Muscle layer of duodenum (tissue), 2 donors: ENCODE measurements around the gene PLA2G15.
A peak's percentile ranks its signal among the peaks of the same experiment; 100 is the strongest.

Experiments
- H3K27ac ChIP-seq: one replicate; pipeline ENCODE4 v1.7.0; 2013; ENCODE audit warnings: mild to moderate bottlenecking, low read length
- H3K27me3 ChIP-seq: one replicate; pipeline ENCODE4 v1.7.0; 2013; ENCODE audit warnings: low read depth, mild to moderate bottlenecking, control low read depth, low read length
- H3K36me3 ChIP-seq, 2 donors: one replicate each; pipeline ENCODE4 v1.7.0; 2013; ENCODE audit warnings: low read length in 2 of 2, control low read depth in 1 of 2, mild to moderate bottlenecking in 1 of 2; ENCODE audit not compliant: insufficient read depth in 2 of 2, control insufficient read depth in 1 of 2
- H3K4me1 ChIP-seq, 2 donors: one replicate each; pipeline ENCODE4 v1.7.0; 2013; ENCODE audit warnings: low read length in 2 of 2, mild to moderate bottlenecking in 2 of 2, control low read depth in 1 of 2, moderate library complexity in 1 of 2; ENCODE audit not compliant: insufficient read depth in 2 of 2, control insufficient read depth in 1 of 2
- H3K4me3 ChIP-seq, 2 donors: one replicate each; pipeline ENCODE4 v1.7.0; 2013; ENCODE audit warnings: low read length in 2 of 2, low read depth in 1 of 2, mild to moderate bottlenecking in 1 of 2
- H3K9me3 ChIP-seq, 2 donors: one replicate each; pipeline ENCODE4 v1.7.0; 2013; ENCODE audit warnings: low read length in 2 of 2, control low read depth in 1 of 2, mild to moderate bottlenecking in 1 of 2; ENCODE audit not compliant: control insufficient read depth in 1 of 2
- donor health status: healthy.

The PLA2G15 gene

DNA sequence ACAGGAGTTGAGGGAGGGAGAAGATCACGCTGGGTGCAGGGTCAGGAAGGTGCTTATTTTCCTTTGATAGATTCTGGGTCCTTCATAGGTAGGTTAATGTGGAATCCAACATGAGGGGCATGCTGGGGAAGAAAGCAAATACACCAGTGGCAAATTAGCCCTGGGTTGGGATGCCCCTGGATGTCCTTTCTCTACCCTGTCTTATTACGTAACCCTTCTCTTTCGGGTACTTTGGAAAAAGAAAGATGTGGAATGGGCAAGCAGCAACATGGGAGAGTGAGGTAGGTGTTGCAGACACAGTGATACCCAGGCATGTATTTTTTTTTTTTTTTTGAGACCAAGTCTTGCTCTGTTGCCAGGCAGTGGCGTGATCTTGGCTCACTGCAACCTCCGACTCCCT, 28.3 kb downstream of the PLA2G15 start:
- Histone ChIP-seq H3K4me3 (no peak overlapping the region), H3K27ac (no peak overlapping the region), H3K9me3 (no peaks in the 10 kb centered on the region), H3K4me1 (peaks cover 4 to 13% of the 10 kb centered on the region in 2 donors), H3K36me3 (peaks cover 0 to 6% of the 10 kb centered on the region in 2 donors), H3K27me3 (no peaks in the 10 kb centered on the region)

DNA sequence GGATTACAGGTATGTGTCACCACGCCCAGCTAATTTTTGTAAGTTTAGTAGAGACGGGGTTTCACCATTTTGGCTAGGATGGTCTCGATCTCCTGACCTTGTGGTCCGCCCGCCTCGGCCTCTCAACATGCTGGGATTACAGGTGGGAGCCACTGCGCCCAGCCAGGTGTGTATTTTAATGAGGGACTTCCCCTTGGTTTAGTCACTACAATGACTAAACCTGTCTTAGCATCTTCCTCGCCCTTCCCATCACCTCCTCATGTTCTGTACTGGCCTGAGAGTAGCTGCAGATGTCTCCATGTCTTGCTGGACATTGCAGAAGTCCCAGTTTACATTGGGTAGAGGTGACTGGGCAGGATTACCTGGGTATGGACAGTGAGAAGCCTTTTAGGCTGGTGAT, 28.7 kb downstream of the PLA2G15 start:
- Histone ChIP-seq H3K4me3 (no peak overlapping the region), H3K9me3 (no peaks in the 10 kb centered on the region), H3K4me1 (peaks cover 4 to 13% of the 10 kb centered on the region in 2 donors), H3K27ac (no peak overlapping the region), H3K36me3 (peaks cover 0 to 6% of the 10 kb centered on the region in 2 donors), H3K27me3 (no peaks in the 10 kb centered on the region)

DNA sequence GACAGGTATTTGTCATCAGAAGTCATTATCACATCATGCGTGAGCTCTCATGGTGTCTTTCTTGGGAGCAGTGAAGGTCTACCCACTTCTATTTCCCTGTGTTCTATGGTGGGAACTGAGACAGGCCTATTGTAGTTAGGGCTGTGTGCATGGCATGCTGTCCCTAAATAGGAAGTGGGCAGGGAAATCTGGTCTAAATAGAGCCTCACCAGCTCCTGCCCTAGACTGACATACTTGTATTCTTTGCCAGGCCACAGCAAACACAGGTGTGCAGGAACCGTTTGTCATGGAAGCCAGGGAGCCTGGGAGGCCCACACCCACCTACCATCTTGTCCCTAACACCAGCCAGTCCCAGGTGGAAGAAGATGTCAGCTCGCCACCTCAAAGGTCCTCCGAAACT, 29.3 kb downstream of the PLA2G15 start:
- H3K9me3 ChIP-seq: no peaks in the 10 kb centered on the region
- H3K27me3 ChIP-seq: no peaks in the 10 kb centered on the region
- peaks cover 2 to 6% of the 10 kb centered on the region in 2 donors for H3K36me3 ChIP-seq
- no peak overlapping the region for H3K27ac ChIP-seq
- H3K4me3 ChIP-seq: no peak overlapping the region
- H3K4me1 ChIP-seq: peaks cover 4 to 13% of the 10 kb centered on the region in 2 donors

DNA sequence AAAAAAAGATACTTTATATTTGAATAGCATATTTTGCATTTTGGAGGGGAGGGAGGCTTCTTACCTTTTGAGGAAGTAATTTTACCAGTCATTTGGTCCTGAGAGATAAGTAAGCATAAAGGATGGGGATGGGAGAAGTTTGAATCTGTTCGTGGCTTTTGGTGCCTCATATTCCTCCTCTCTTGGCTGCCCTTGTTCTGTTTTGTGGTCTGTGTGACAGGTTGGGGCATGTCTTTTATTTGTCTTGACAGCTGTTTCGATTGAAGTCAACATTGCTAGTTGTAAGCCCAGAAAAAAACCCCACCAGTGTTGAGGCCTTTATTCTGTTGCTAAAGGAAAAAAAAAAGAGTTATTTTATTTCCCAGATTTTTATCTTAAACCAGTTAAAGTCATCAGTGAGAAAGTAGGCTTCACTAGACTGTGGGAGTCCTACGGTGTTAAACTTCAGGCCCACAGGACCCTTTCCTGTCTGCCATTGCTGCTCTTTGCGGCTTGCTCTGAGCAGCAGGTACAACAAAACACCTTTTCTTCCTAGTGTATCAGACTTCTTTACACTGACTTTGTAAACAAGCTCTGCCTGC, 30.5 kb downstream of the PLA2G15 start:
- Histone ChIP-seq H3K4me3 (no peak overlapping the region), H3K36me3 (peaks cover 6% of the 10 kb centered on the region in 2 donors), H3K27ac (peak overlapping the region; percentile 43), H3K27me3 (no peaks in the 10 kb centered on the region), H3K9me3 (no peaks in the 10 kb centered on the region), H3K4me1 (peaks cover 4 to 13% of the 10 kb centered on the region in 2 donors)

DNA sequence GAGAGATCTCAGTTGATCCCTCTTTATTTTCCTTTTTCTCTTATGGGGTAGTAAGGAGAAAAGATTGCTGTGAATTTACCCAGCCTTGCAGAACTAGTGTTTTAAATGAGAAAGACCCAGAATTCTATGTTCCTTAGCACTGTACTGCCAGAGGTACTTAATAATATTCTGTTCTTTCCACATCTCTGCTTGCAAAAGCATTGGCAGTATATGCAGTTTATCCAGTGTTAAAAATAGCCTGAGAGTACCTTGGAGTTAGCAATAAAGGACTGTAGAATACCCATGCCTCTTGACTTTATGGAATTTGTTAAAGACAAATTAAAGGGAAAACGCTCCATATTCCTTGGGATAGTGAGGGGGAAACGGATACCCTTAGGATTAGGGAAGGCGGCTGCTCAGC, 31.1 kb downstream of the PLA2G15 start:
- H3K4me1 ChIP-seq: peaks cover 4 to 13% of the 10 kb centered on the region in 2 donors
- no peaks in the 10 kb centered on the region for H3K27me3 ChIP-seq
- H3K36me3 ChIP-seq: peaks cover 6% of the 10 kb centered on the region in 2 donors
- no peak overlapping the region for H3K4me3 ChIP-seq
- peak overlapping the region; percentile 43 for H3K27ac ChIP-seq
- no peaks in the 10 kb centered on the region for H3K9me3 ChIP-seq

DNA sequence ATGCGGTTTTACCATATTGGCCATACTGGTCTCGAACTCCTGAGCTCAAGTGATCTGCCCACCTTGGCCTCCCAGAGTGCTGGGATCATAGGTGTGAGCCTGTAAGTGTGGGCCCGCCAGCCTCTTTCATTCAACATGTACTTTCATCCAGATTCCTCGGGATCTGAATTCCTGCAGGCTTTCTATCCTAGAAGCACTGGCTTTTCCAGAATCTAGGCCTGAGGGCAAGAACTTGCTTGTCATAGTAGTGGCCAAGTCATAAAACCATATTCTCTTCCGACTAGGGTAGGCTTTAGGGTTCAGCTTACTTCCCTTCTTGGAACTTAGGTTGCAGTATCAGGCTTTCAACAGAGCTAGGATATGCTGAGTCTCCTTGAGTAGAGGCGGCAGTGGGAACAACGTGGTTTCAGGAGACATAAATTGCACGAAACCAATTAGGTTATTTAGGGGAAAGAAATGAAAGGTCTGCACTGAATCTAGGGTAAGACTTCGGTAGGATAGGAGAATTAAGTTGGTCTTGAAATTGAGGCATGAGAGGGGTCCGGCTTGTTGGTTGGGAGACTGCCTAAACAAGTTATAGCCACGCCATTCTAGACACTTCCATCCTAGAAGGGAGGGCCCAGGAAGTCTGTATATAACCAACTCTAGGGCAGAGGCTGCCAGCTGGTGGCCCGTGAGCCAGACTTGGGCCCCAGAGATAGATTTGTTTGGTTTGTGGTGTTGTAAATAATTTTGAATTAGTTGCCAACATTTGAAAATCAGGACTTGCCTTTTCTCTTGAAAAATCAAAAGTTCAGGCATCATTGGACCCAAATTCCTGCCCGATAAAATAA, 34.8 kb downstream of the PLA2G15 start:
- Histone ChIP-seq H3K27me3 (no peaks in the 10 kb centered on the region), H3K27ac (no peak overlapping the region), H3K4me3 (no peak overlapping the region), H3K4me1 (peaks cover 4 to 23% of the 10 kb centered on the region in 2 donors), H3K36me3 (peaks cover 0 to 6% of the 10 kb centered on the region in 2 donors), H3K9me3 (no peaks in the 10 kb centered on the region)

DNA sequence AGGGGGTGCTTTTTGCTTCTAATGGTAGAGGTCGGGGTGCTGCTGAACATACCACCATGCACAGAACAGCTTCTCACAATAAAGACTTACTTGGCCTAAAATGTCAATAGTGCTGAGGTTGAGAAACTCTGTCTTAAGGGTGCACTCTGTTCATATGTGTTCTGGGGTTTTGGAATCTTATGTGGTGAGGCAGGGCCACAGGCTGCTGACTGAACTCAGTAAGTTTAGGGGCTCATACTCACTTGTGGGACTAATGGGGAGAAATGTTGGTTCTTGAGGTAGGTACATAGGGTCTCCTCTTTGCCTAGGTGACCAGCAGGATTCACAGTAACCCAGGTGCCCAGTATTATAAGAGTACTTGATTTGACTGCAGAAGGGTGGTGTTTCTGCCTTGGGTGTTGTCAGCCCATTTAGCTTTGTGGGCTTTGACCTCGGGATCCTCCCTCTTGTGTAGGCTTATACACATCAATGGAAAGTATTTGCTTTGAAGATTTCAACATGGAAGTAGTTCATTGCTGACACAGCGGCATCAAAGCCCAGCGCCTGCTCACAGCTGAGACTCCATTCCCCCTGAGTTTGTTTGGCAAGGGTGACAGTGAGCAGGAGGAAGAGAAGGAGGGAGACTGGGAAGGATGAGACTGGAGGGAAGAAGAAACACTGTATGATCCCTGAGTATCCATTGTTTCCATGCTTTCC, 36.3 kb downstream of the PLA2G15 start:
- no peaks in the 10 kb centered on the region for H3K9me3 ChIP-seq
- no peak overlapping the region for H3K27ac ChIP-seq
- peaks cover 0 to 18% of the 10 kb centered on the region in 2 donors for H3K4me1 ChIP-seq
- no peaks in the 10 kb centered on the region for H3K27me3 ChIP-seq
- H3K36me3 ChIP-seq: peaks cover 0 to 9% of the 10 kb centered on the region in 2 donors
- H3K4me3 ChIP-seq: no peak overlapping the region

DNA sequence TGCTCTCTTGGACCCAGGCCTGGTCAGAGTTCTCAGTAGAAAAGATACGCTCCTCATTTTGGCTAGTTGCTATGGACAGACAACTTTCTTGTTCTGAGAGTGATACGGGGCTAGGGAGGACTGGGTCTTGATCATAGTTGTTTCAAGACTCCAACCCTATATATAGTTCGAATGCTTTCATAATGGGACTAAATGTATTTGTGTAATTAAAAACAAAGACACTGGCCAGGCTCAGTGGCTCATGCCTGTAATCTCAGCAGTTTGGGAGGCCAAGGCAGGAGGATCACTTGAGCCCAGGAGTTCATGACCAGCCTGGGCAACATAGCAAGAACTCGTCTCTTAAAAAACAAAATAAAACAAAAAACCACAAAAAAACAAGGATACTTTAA, 36.9 kb downstream of the PLA2G15 start:
- H3K4me1 ChIP-seq: peaks cover 0 to 16% of the 10 kb centered on the region in 2 donors
- H3K27me3 ChIP-seq: no peaks in the 10 kb centered on the region
- H3K36me3 ChIP-seq: peaks cover under 1 to 10% of the 10 kb centered on the region in 2 donors
- no peak overlapping the region for H3K4me3 ChIP-seq
- no peak overlapping the region for H3K27ac ChIP-seq
- no peaks in the 10 kb centered on the region for H3K9me3 ChIP-seq

DNA sequence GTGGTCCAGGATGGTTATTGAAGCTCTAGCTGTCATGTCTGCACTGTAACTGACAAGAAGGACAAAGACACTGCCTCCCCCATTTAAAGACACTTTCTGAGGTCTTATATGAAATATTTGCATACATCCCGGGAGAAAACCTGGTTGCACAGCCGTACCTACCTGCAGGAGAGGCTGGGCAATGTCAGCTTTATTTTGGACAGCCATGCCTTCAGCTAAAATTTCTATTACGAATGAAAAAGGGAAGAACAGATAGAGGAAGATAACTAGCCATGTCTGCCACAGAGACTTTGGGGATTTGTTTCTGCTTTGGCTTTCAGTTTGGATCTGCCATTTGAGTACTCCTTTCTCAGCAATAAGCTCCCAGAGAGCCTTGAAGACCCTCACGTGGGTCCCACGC, 38.2 kb downstream of the PLA2G15 start:
- H3K4me1 ChIP-seq: peaks cover 8 to 21% of the 10 kb centered on the region in 2 donors
- H3K27me3 ChIP-seq: no peaks in the 10 kb centered on the region
- no peak overlapping the region for H3K4me3 ChIP-seq
- H3K9me3 ChIP-seq: no peaks in the 10 kb centered on the region
- H3K36me3 ChIP-seq: peaks cover 13 to 18% of the 10 kb centered on the region in 2 donors
- H3K27ac ChIP-seq: no peak overlapping the region

DNA sequence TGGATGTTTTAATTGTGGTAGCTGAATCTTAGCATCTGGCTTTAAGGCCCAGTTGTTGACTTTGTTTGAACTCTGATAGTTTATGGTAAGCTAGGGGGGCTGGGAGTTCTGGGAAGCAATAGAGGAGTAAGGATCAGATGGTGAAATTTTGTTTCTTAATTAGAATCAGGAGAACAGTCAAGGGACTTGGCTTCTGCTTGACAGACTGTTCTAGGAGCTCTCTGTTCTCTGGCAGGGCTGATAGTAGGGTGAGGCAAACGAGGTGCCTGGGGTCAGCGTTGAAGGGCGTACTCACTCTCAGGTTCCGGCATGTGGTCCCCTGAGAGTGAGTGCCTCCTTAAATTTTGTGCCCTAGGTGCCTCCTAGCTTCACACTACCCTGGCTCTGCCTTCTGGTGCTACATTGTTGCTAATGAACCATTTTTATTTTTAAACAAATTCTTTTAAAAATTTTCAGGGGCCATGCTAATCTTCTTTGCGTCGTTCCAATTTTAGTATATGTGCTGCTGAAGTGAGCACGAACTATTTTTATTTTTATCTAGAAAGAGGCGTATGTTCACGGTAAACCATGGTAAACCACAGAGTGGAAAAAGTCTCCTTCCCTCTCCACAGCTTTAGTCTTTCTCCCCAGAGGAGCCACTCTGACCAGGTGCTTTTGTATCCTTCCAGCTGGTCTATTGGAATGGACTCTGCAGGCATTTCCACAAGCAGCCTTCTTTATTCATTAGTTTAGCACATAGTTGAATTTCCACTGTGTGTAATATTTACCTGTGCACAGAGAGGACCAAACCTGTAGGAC, 38.8 kb downstream of the PLA2G15 start:
- Histone ChIP-seq H3K36me3 (peaks cover 13 to 18% of the 10 kb centered on the region in 2 donors), H3K9me3 (no peaks in the 10 kb centered on the region), H3K27ac (no peak overlapping the region), H3K27me3 (no peaks in the 10 kb centered on the region), H3K4me1 (peaks cover 8 to 21% of the 10 kb centered on the region in 2 donors), H3K4me3 (no peak overlapping the region)

DNA sequence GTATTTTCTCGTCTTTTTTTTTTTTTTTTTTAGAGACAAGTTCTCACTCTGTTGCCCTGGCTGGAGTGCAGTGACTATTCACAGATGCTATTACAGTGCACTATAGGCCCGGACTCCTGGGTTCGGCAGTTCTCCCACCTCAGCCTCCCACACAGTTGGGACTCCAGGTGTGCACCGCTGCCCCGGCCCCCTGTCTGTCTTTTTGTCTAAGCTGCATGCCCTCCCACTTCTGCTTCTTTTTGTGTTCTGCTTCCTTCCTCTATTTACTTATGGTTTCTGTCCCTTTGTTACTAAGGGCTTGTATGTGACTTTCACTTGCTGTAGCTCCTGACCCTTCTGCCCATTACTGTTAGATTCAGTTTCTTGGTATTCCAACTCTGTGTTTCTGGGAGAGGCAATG, 39.7 kb downstream of the PLA2G15 start:
- Histone ChIP-seq H3K36me3 (peaks cover 12 to 13% of the 10 kb centered on the region in 2 donors), H3K27ac (no peak overlapping the region), H3K4me3 (no peak overlapping the region), H3K4me1 (peaks cover 8 to 21% of the 10 kb centered on the region in 2 donors), H3K9me3 (no peaks in the 10 kb centered on the region), H3K27me3 (no peaks in the 10 kb centered on the region)
